ENCODE data around the gene NKAP. TPM values are rescaled to one million over a fixed set of nuclear protein-coding genes. Genes with fewer than 3 reads are reported as not detected.

Gene NKAP
- total RNA-seq, 1 experiment from 2014 or later: 7.3 TPM

DNA sequence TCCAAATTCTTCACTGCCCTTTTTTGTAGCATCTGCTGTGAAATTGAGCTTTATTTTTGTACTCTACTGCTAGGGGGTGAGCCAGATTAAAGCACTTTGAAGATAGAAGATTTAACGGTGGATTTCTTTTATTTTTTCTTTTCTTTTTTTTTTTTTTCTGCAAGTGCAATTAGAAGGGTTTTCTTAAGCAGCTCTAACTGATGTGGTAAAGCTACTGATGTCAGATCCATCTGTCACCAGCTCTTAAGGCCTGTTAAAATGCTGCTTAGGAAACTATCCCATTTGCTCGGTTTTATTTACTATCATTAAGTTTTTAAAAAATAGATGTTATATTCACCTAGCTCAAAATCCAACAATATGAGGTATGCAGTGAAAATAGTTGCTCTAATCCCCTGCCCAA lies 64.8 kb downstream of the NKAP start:
- Histone ChIP-seq H3K4me2 (ENCODE audit: insufficient read depth, insufficient read length, low read length) (no peak overlapping the region), H3K9me3 (ENCODE audit: control insufficient read depth, low read depth, low read length) (peaks cover 14% of the 10 kb centered on the region), H2BK12ac (ENCODE audit: insufficient read length, low read depth, low read length) (no peak overlapping the region), H3K27me3 (ENCODE audit: insufficient read depth, low read length) (no peaks in the 10 kb centered on the region), H2BK20ac (ENCODE audit: low read depth, low read length, poor library complexity, severe bottlenecking) (no peak overlapping the region), H3K23ac (ENCODE audit: insufficient read length, low read depth, low read length) (no peak overlapping the region), H2AFZ (ENCODE audit: low read length) (no peak overlapping the region), H3K18ac (ENCODE audit: insufficient read length, low read depth, low read length) (no peak overlapping the region), H3K27ac (ENCODE audit: insufficient read length, low read depth, low read length) (no peak overlapping the region), H2AK5ac (ENCODE audit: insufficient read length, low read length) (no peak overlapping the region), H3K14ac (ENCODE audit: insufficient read depth, low read length) (no peak overlapping the region), H4K8ac (replicated peaks; ENCODE audit: insufficient read length, low read depth, low read length) (no peak overlapping the region), H3K56ac (ENCODE audit: insufficient read length, low read depth, low read length) (no peak overlapping the region), H3T11ph (ENCODE audit: low read length) (no peak overlapping the region), H3K79me1 (ENCODE audit: insufficient read depth, low read depth, low read length, poor library complexity, severe bottlenecking) (no peaks in the 10 kb centered on the region), H3K9ac (ENCODE audit: extremely low read depth, insufficient read length, low read length) (no peak overlapping the region), H4K5ac (ENCODE audit: insufficient read length, low read depth, low read length) (no peak overlapping the region), H3K23me2 (ENCODE audit: insufficient read length, low read depth, low read length, poor library complexity, severe bottlenecking) (no peaks in the 10 kb centered on the region), H2BK120ac (ENCODE audit: low read depth, low read length, poor library complexity, severe bottlenecking) (no peak overlapping the region), H2BK5ac (ENCODE audit: insufficient read length, low read length) (no peak overlapping the region), H2BK15ac (ENCODE audit: low read depth, low read length) (no peak overlapping the region), H3K4me1 (ENCODE audit: insufficient read depth, low read length) (no peaks in the 10 kb centered on the region), H3K79me2 (ENCODE audit: insufficient read depth, low read length) (no peaks in the 10 kb centered on the region), H4K91ac (ENCODE audit: insufficient read length, low read depth, low read length) (no peak overlapping the region), H4K20me1 (ENCODE audit: control insufficient read depth, insufficient read depth, insufficient read length) (no peaks in the 10 kb centered on the region), H3K4ac (ENCODE audit: low read depth, low read length) (no peak overlapping the region)
- Mint-ChIP-seq H3K9me3 (peaks cover 57 to 61% of the 10 kb centered on the region in 2 experiments), H3K4me3 (no peak overlapping the region), H3K4me1 (peaks cover 0 to 4% of the 10 kb centered on the region in 2 experiments; a peak in 1 of 4 replicates), H3K36me3 (ENCODE audit: insufficient read depth in 1 of 3, low read depth in 3 of 3) (peaks cover 4 to 24% (median 13%) of the 10 kb centered on the region in 3 experiments; a peak in 6 of 7 replicates), H3K27ac (no peak overlapping the region), H3K27me3 (ENCODE audit: low read depth) (no peaks in the 10 kb centered on the region; the same call in none of the 2 replicates)
- DNase-seq: no peak
- TF ChIP-seq, protein P1, sequence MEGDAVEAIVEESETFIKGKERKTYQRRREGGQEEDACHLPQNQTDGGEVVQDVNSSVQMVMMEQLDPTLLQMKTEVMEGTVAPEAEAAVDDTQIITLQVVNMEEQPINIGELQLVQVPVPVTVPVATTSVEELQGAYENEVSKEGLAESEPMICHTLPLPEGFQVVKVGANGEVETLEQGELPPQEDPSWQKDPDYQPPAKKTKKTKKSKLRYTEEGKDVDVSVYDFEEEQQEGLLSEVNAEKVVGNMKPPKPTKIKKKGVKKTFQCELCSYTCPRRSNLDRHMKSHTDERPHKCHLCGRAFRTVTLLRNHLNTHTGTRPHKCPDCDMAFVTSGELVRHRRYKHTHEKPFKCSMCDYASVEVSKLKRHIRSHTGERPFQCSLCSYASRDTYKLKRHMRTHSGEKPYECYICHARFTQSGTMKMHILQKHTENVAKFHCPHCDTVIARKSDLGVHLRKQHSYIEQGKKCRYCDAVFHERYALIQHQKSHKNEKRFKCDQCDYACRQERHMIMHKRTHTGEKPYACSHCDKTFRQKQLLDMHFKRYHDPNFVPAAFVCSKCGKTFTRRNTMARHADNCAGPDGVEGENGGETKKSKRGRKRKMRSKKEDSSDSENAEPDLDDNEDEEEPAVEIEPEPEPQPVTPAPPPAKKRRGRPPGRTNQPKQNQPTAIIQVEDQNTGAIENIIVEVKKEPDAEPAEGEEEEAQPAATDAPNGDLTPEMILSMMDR (conservative IDR thresholded peaks at IDR 0.05): no peak
- WGBS (ENCODE audit: extremely low coverage, insufficient read length, low lambda C conversion rate): no CpG with 5 or more reads among the region's 2 CpGs

Measured in H9 (cell line).